OCI-LY3 (cell line): ENCODE data around the gene APBB2.

Experiments
- H2AFZ ChIP-seq: fragments of 200-600, 300-600 bp; shearing (Covaris generic); 2 replicates; pipeline ENCODE4 v1.6.0; 2014; ENCODE audit warnings: antibody characterized with exemption, low read depth, low read length
- H3K27ac ChIP-seq: fragments of 200-600, 300-600 bp; sonication (generic); 2 replicates; pipeline ENCODE4 v1.5.1; 2014; ENCODE audit warnings: mild to moderate bottlenecking, low read length, moderate library complexity, mixed read lengths
- H3K27me3 ChIP-seq: fragments of 200-600, 300-600 bp; sonication (generic); 2 replicates; pipeline ENCODE4 v1.6.1; 2014; ENCODE audit warnings: low read depth, low read length, mixed read lengths
- H3K36me3 ChIP-seq: fragments of 200-600, 300-600 bp; sonication (generic); replicated peaks from 2 replicates; pipeline ENCODE3; 2014; ENCODE audit warnings: low read depth, low read length, mixed read lengths
- H3K4me1 ChIP-seq: fragments of 300-600, 200-600 bp; sonication (generic); 2 replicates; pipeline ENCODE4 v1.6.1; 2014; ENCODE audit warnings: low read length, mixed read lengths
- H3K4me2 ChIP-seq: fragments of 200-600, 300-600 bp; sonication (generic); 2 replicates; pipeline ENCODE4 v1.6.1; 2014; ENCODE audit warnings: low read length, mixed read lengths
- H3K4me3 ChIP-seq: fragments of 300-600, 200-600 bp; sonication (generic); 2 replicates; pipeline ENCODE4 v1.5.1; 2014; ENCODE audit warnings: antibody characterized with exemption, mild to moderate bottlenecking, low read length, moderate library complexity
- H3K79me2 ChIP-seq: fragments of 300-600, 200-600 bp; shearing (Covaris generic); 2 replicates; pipeline ENCODE4 v1.6.1; 2014; ENCODE audit warnings: mild to moderate bottlenecking, low read length, mixed read lengths
- H3K9ac ChIP-seq: fragments of 300-600, 200-600 bp; shearing (Covaris generic); 2 replicates; pipeline ENCODE4 v1.6.0; 2014; ENCODE audit warnings: mild to moderate bottlenecking, low read length, moderate library complexity
- H3K9me3 ChIP-seq: fragments of 200-600, 300-600 bp; shearing (Covaris generic); 2 replicates; pipeline ENCODE4 v1.6.1; 2014; ENCODE audit warnings: low read length, mixed read lengths; ENCODE audit not compliant: insufficient read depth
- H4K20me1 ChIP-seq: fragments of 200-600, 300-600 bp; sonication (generic); 2 replicates; pipeline ENCODE4 v1.6.1; 2016; ENCODE audit warnings: low read length, mixed read lengths; ENCODE audit not compliant: insufficient read depth
- EZH2phosphoT487 ChIP-seq: fragments of 200-600 bp; shearing (Covaris generic); IDR thresholded peaks from 2 replicates; pipeline ENCODE4 v1.6.1; 2018; ENCODE audit warnings: antibody characterized with exemption, mixed run types, low read depth
- TF ChIP-seq, protein P1 (sequence below): fragments of 200-600, 300-600 bp; sonication (generic); IDR thresholded peaks from 2 replicates; pipeline ENCODE4 v1.5.1; 2014; ENCODE audit warnings: antibody characterized with exemption, low read length, low read depth

The APBB2 gene

GRCh38 chr4:40827758-40828157 is 386.6 kb downstream of the APBB2 start:
- Histone ChIP-seq H2AFZ (no peak overlapping the region), H3K9me3 (no peaks in the 10 kb centered on the region), H3K4me1 (peaks cover 9% of the 10 kb centered on the region), H3K27me3 (no peaks in the 10 kb centered on the region), H3K79me2 (no peaks in the 10 kb centered on the region), H3K4me2 (no peak overlapping the region), H3K27ac (no peak overlapping the region), H3K4me3 (no peak overlapping the region), H4K20me1 (no peaks in the 10 kb centered on the region), H3K9ac (no peak overlapping the region), H3K36me3 (peaks cover 20% of the 10 kb centered on the region)
- no peak for TF ChIP-seq EZH2phosphoT487
- TF ChIP-seq, protein P1, sequence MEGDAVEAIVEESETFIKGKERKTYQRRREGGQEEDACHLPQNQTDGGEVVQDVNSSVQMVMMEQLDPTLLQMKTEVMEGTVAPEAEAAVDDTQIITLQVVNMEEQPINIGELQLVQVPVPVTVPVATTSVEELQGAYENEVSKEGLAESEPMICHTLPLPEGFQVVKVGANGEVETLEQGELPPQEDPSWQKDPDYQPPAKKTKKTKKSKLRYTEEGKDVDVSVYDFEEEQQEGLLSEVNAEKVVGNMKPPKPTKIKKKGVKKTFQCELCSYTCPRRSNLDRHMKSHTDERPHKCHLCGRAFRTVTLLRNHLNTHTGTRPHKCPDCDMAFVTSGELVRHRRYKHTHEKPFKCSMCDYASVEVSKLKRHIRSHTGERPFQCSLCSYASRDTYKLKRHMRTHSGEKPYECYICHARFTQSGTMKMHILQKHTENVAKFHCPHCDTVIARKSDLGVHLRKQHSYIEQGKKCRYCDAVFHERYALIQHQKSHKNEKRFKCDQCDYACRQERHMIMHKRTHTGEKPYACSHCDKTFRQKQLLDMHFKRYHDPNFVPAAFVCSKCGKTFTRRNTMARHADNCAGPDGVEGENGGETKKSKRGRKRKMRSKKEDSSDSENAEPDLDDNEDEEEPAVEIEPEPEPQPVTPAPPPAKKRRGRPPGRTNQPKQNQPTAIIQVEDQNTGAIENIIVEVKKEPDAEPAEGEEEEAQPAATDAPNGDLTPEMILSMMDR, result no peak

DNA sequence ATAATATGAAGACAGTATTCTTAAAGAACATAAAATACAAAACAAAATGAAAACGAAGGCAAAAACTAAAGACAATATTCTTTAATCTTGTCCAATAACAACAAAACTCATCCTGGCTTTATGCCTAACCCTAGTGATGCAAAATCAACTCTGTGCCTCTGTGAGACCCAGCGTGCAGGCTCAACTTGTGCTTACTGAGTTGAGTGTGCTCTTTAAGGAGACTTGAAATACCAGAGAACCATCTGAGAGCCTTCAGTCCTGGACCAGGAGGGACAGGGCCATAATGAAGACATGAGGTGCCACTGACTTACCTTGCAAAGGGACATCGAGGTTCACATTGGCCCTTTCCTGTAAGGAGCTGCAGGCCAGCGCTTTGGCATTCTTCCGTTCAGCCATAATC is 387.5 kb downstream of the APBB2 start:
- no peaks in the 10 kb centered on the region for H3K9me3 ChIP-seq
- H3K4me2 ChIP-seq, result no peak overlapping the region

GRCh38 chr4:40825014-40825838 is 389.1 kb downstream of the APBB2 start:
- H3K9ac ChIP-seq, result no peak overlapping the region
- no peak overlapping the region for H3K27ac ChIP-seq
- peak overlapping the region; percentile 26; the same call in 1 of the 2 replicates for H3K4me2 ChIP-seq
- TF ChIP-seq, protein P1, result no peak
- no peak for TF ChIP-seq EZH2phosphoT487
- H4K20me1 ChIP-seq, result no peaks in the 10 kb centered on the region
- H3K27me3 ChIP-seq, result no peaks in the 10 kb centered on the region
- H3K4me1 ChIP-seq, result peaks cover 9% of the 10 kb centered on the region
- H3K9me3 ChIP-seq, result no peaks in the 10 kb centered on the region
- no peaks in the 10 kb centered on the region for H3K79me2 ChIP-seq
- H3K36me3 ChIP-seq, result peaks cover 23% of the 10 kb centered on the region
- H2AFZ ChIP-seq, result no peak overlapping the region
- no peak overlapping the region for H3K4me3 ChIP-seq

More for the DNA sequence above, 387.5 kb downstream of the APBB2 start:
- no peaks in the 10 kb centered on the region for H3K27me3 ChIP-seq
- no peaks in the 10 kb centered on the region for H4K20me1 ChIP-seq
- H3K79me2 ChIP-seq, result no peaks in the 10 kb centered on the region
- peaks cover 9% of the 10 kb centered on the region for H3K4me1 ChIP-seq
- H3K4me3 ChIP-seq, result no peak overlapping the region
- no peak for TF ChIP-seq EZH2phosphoT487
- TF ChIP-seq, protein P1, result no peak
- H2AFZ ChIP-seq, result no peak overlapping the region
- peaks cover 20% of the 10 kb centered on the region for H3K36me3 ChIP-seq
- H3K9ac ChIP-seq, result no peak overlapping the region
- H3K27ac ChIP-seq, result no peak overlapping the region

GRCh38 chr4:40822420-40823166 is 391.7 kb downstream of the APBB2 start:
- Histone ChIP-seq H3K4me3 (no peak overlapping the region), H3K9ac (no peak overlapping the region), H3K4me1 (peaks cover 9% of the 10 kb centered on the region), H3K4me2 (no peak overlapping the region), H3K36me3 (peaks cover 9% of the 10 kb centered on the region), H4K20me1 (no peaks in the 10 kb centered on the region), H3K27ac (no peak overlapping the region), H2AFZ (no peak overlapping the region), H3K79me2 (no peaks in the 10 kb centered on the region), H3K9me3 (no peaks in the 10 kb centered on the region), H3K27me3 (no peaks in the 10 kb centered on the region)
- no peak for TF ChIP-seq EZH2phosphoT487
- TF ChIP-seq, protein P1, result no peak
